ENCODE results near the gene GJC1.

GJC1 gene

GRCh38 chr17:44751806-44752205 lies 78.3 kb downstream of the GJC1 start:
- H3K27ac ChIP-seq (ENCODE audit: low read length, poor library complexity, severe bottlenecking): no peak overlapping the region
- H2AK5ac ChIP-seq (ENCODE audit: low read length, severe bottlenecking): no peak overlapping the region
- H3K27me3 ChIP-seq (ENCODE audit: control insufficient read depth in 1 of 2, insufficient read depth in 1 of 2, low read length in 2 of 2): no peaks in the 10 kb centered on the region
- DNase-seq: no peak
- H2BK15ac ChIP-seq (ENCODE audit: low read depth, poor library complexity, severe bottlenecking): no peak overlapping the region
- H3K9ac ChIP-seq (ENCODE audit: low read length): no peak overlapping the region
- H3K14ac ChIP-seq (ENCODE audit: low read length in 2 of 2): no peak overlapping the region
- 99% methylated on average over 10 of the region's 10 CpGs for WGBS
- no peak overlapping the region for H3K4me2 ChIP-seq (ENCODE audit: low read length, poor library complexity, severe bottlenecking)
- H2BK12ac ChIP-seq (ENCODE audit: low read length in 2 of 2): no peak overlapping the region
- H2BK120ac ChIP-seq (ENCODE audit: low read depth, low read length): no peak overlapping the region
- H4K91ac ChIP-seq (ENCODE audit: low read length): no peak overlapping the region
- H3K23ac ChIP-seq (ENCODE audit: low read length in 2 of 2): no peak overlapping the region
- H3K18ac ChIP-seq (ENCODE audit: low read depth in 1 of 2, low read length in 2 of 2): no peak overlapping the region
- H3K4me3 ChIP-seq (ENCODE audit: insufficient read depth in 1 of 2, low read depth in 1 of 2, low read length in 2 of 2): no peak overlapping the region
- no peak overlapping the region for H2AFZ ChIP-seq (ENCODE audit: low read depth, low read length)
- H3K4me1 ChIP-seq (ENCODE audit: control insufficient read depth, insufficient read depth, low read depth, low read length): peaks cover 10% of the 10 kb centered on the region
- no peaks in the 10 kb centered on the region for H3K79me1 ChIP-seq (replicated peaks; ENCODE audit: low read length, poor library complexity, severe bottlenecking)
- H3K36me3 ChIP-seq (ENCODE audit: control insufficient read depth in 1 of 2, insufficient read depth in 2 of 2, low read depth in 1 of 2, low read length in 2 of 2): peaks cover 6 to 36% of the 10 kb centered on the region in 2 experiments
- no peaks in the 10 kb centered on the region for H3K9me3 ChIP-seq (ENCODE audit: control insufficient read depth, low read length)
- no peak overlapping the region for H4K8ac ChIP-seq (ENCODE audit: low read length)
- no peak overlapping the region for H3K4ac ChIP-seq (ENCODE audit: low read depth in 1 of 2, low read length in 2 of 2)
- no peak overlapping the region for H2BK5ac ChIP-seq (ENCODE audit: low read depth, low read length, poor library complexity, severe bottlenecking)

DNA sequence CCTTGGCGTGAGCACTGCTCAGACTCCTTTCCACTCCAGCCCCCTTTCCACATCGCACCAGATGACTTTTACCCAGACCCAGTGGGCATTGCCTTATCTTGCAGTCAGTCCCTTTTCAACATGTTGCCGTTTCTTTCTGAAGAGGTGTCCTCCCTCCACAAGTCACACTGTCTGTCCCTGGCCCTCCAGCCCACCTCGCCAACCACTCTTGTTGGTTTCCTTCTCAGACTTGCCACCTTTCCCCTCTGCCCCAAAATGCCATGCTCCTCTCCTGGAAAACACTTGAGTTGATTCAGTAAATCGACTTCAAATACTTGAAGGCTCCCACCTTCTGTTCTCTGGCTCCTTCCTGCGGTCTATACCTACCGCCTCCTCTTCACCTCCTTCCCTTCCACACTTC lies 78.8 kb downstream of the GJC1 start:
- Histone ChIP-seq H3K79me1 (replicated peaks; ENCODE audit: low read length, poor library complexity, severe bottlenecking) (no peaks in the 10 kb centered on the region), H3K36me3 (ENCODE audit: control insufficient read depth in 1 of 2, insufficient read depth in 2 of 2, low read depth in 1 of 2, low read length in 2 of 2) (peaks cover 6 to 36% of the 10 kb centered on the region in 2 experiments), H2AK5ac (ENCODE audit: low read length, severe bottlenecking) (no peak overlapping the region), H4K8ac (ENCODE audit: low read length) (no peak overlapping the region), H3K9ac (ENCODE audit: low read length) (no peak overlapping the region), H3K18ac (ENCODE audit: low read depth in 1 of 2, low read length in 2 of 2) (no peak overlapping the region), H3K4me2 (ENCODE audit: low read length, poor library complexity, severe bottlenecking) (no peak overlapping the region), H3K27me3 (ENCODE audit: control insufficient read depth in 1 of 2, insufficient read depth in 1 of 2, low read length in 2 of 2) (no peaks in the 10 kb centered on the region), H4K91ac (ENCODE audit: low read length) (no peak overlapping the region), H3K14ac (ENCODE audit: low read length in 2 of 2) (no peak overlapping the region), H3K23ac (ENCODE audit: low read length in 2 of 2) (no peak overlapping the region), H3K9me3 (ENCODE audit: control insufficient read depth, low read length) (no peaks in the 10 kb centered on the region), H2BK15ac (ENCODE audit: low read depth, poor library complexity, severe bottlenecking) (no peak overlapping the region), H3K27ac (ENCODE audit: low read length, poor library complexity, severe bottlenecking) (no peak overlapping the region), H2BK5ac (ENCODE audit: low read depth, low read length, poor library complexity, severe bottlenecking) (no peak overlapping the region), H3K4me1 (ENCODE audit: control insufficient read depth, insufficient read depth, low read depth, low read length) (peaks cover 10% of the 10 kb centered on the region), H2AFZ (ENCODE audit: low read depth, low read length) (no peak overlapping the region), H2BK12ac (ENCODE audit: low read length in 2 of 2) (no peak overlapping the region), H3K4me3 (ENCODE audit: insufficient read depth in 1 of 2, low read depth in 1 of 2, low read length in 2 of 2) (no peak overlapping the region), H3K4ac (ENCODE audit: low read depth in 1 of 2, low read length in 2 of 2) (no peak overlapping the region), H2BK120ac (ENCODE audit: low read depth, low read length) (no peak overlapping the region)
- DNase-seq: no peak
- WGBS: 95% methylated on average over 7 of the region's 7 CpGs

GRCh38 chr17:44749980-44750318 lies 80.1 kb downstream of the GJC1 start:
- Histone ChIP-seq H3K4me1 (ENCODE audit: control insufficient read depth, insufficient read depth, low read depth, low read length) (peaks cover 10% of the 10 kb centered on the region), H3K9me3 (ENCODE audit: control insufficient read depth, low read length) (no peaks in the 10 kb centered on the region), H2BK120ac (ENCODE audit: low read depth, low read length) (no peak overlapping the region), H3K18ac (ENCODE audit: low read depth in 1 of 2, low read length in 2 of 2) (no peak overlapping the region), H2BK5ac (ENCODE audit: low read depth, low read length, poor library complexity, severe bottlenecking) (no peak overlapping the region), H3K4me2 (ENCODE audit: low read length, poor library complexity, severe bottlenecking) (no peak overlapping the region), H2AK5ac (ENCODE audit: low read length, severe bottlenecking) (no peak overlapping the region), H2BK15ac (ENCODE audit: low read depth, poor library complexity, severe bottlenecking) (no peak overlapping the region), H3K23ac (ENCODE audit: low read length in 2 of 2) (no peak overlapping the region), H3K14ac (ENCODE audit: low read length in 2 of 2) (no peak overlapping the region), H3K79me1 (replicated peaks; ENCODE audit: low read length, poor library complexity, severe bottlenecking) (no peaks in the 10 kb centered on the region), H4K91ac (ENCODE audit: low read length) (no peak overlapping the region), H2BK12ac (ENCODE audit: low read length in 2 of 2) (no peak overlapping the region), H3K4ac (ENCODE audit: low read depth in 1 of 2, low read length in 2 of 2) (no peak overlapping the region), H4K8ac (ENCODE audit: low read length) (no peak overlapping the region), H3K9ac (ENCODE audit: low read length) (no peak overlapping the region), H3K4me3 (ENCODE audit: insufficient read depth in 1 of 2, low read depth in 1 of 2, low read length in 2 of 2) (no peak overlapping the region), H2AFZ (ENCODE audit: low read depth, low read length) (no peak overlapping the region), H3K36me3 (ENCODE audit: control insufficient read depth in 1 of 2, insufficient read depth in 2 of 2, low read depth in 1 of 2, low read length in 2 of 2) (peaks cover 6 to 36% of the 10 kb centered on the region in 2 experiments), H3K27ac (ENCODE audit: low read length, poor library complexity, severe bottlenecking) (no peak overlapping the region), H3K27me3 (ENCODE audit: control insufficient read depth in 1 of 2, insufficient read depth in 1 of 2, low read length in 2 of 2) (no peaks in the 10 kb centered on the region)
- DNase-seq: no peak
- 81% methylated on average over 9 of the region's 9 CpGs for WGBS

GRCh38 chr17:44749076-44749979 lies 80.8 kb downstream of the GJC1 start:
- Histone ChIP-seq H4K8ac (ENCODE audit: low read length) (no peak overlapping the region), H3K14ac (ENCODE audit: low read length in 2 of 2) (no peak overlapping the region), H3K36me3 (ENCODE audit: control insufficient read depth in 1 of 2, insufficient read depth in 2 of 2, low read depth in 1 of 2, low read length in 2 of 2) (peaks cover 6 to 36% of the 10 kb centered on the region in 2 experiments), H3K9me3 (ENCODE audit: control insufficient read depth, low read length) (no peaks in the 10 kb centered on the region), H3K4me3 (ENCODE audit: insufficient read depth in 1 of 2, low read depth in 1 of 2, low read length in 2 of 2) (no peak overlapping the region), H3K4me2 (ENCODE audit: low read length, poor library complexity, severe bottlenecking) (no peak overlapping the region), H3K4me1 (ENCODE audit: control insufficient read depth, insufficient read depth, low read depth, low read length) (peaks cover 10% of the 10 kb centered on the region), H3K23ac (ENCODE audit: low read length in 2 of 2) (no peak overlapping the region), H4K91ac (ENCODE audit: low read length) (no peak overlapping the region), H3K79me1 (replicated peaks; ENCODE audit: low read length, poor library complexity, severe bottlenecking) (no peaks in the 10 kb centered on the region), H3K27ac (ENCODE audit: low read length, poor library complexity, severe bottlenecking) (no peak overlapping the region), H3K9ac (ENCODE audit: low read length) (no peak overlapping the region), H2AK5ac (ENCODE audit: low read length, severe bottlenecking) (no peak overlapping the region), H3K4ac (ENCODE audit: low read depth in 1 of 2, low read length in 2 of 2) (no peak overlapping the region), H2BK12ac (ENCODE audit: low read length in 2 of 2) (no peak overlapping the region), H3K18ac (ENCODE audit: low read depth in 1 of 2, low read length in 2 of 2) (no peak overlapping the region), H2BK15ac (ENCODE audit: low read depth, poor library complexity, severe bottlenecking) (no peak overlapping the region), H3K27me3 (ENCODE audit: control insufficient read depth in 1 of 2, insufficient read depth in 1 of 2, low read length in 2 of 2) (no peaks in the 10 kb centered on the region), H2BK5ac (ENCODE audit: low read depth, low read length, poor library complexity, severe bottlenecking) (no peak overlapping the region), H2BK120ac (ENCODE audit: low read depth, low read length) (no peak overlapping the region), H2AFZ (ENCODE audit: low read depth, low read length) (no peak overlapping the region)
- no peak for DNase-seq
- 81% methylated on average over 19 of the region's 19 CpGs for WGBS
